Cerebellar nuclear complex (tissue), 1 donor: ENCODE measurements around the gene CRYAA.
"Not testable (repeated sequence)": the region's sequence is repeated elsewhere in the genome, so short reads cannot be mapped to it uniquely, and the experiment has no call there.

ENCODE experiments used
- DNase-seq, 2 experiments: peaks; one replicate each; lab custom pipeline; 2025; lab: John Stamatoyannopoulos, UW

The CRYAA gene

GRCh38 chr21:43168708-43169107, at the start of gene CRYAA:
TSS of gene CRYAA (plus strand) at chr21:43169008. CDS start at chr21:43169100, 92 bp downstream.
- not testable (repeated sequence) for DNase-seq

GRCh38 chr21:43130094-43130493, 38.7 kb upstream of the CRYAA start:
- DNase-seq = not testable (repeated sequence)

DNA sequence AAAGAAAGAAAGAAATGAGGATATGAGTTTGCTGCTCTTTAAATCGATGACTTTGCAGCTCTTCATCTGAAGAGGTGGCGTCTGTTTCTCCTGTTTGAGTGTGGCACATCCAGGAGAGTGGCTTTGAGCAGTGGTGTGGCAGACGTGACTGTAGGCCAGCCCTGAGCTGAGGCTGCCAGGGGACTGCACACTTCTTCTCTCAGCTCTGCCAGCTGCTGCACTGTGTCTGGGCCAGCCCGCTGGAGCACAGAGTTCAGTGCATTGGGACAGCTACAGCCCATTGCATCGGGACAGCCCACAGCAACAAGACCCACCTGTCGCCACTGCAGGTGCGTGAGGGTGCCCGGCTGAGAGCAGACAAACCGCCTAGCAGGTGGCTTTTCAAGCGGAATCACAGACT, 34.3 kb upstream of the CRYAA start:
- not testable (repeated sequence) for DNase-seq

- DNase-seq = not testable (repeated sequence)
Measured at GRCh38 chr21:43138944-43139343, 29.9 kb upstream of the CRYAA start.

DNA sequence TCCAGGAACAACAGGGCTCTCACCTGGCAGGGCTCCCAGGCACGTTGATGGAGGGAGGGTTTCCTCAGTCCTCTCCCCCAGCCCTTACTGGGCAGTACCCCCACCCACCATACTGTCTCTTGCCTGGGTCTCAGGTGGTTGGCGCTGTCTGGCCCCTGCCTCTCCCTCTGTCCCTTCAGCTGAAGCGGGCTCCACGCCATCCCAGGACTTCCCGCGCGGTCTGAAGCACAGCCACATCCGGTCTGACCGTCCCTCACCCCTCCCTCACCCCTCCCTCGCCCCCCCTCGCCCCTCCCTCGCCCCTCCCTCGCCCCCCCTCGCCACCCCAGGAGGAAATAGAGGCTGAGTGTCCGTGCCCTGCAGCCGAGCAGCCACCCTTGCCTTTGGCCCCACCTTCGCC, 27.4 kb upstream of the CRYAA start:
- DNase-seq = not testable (repeated sequence)

- not testable (repeated sequence) for DNase-seq
Measured at GRCh38 chr21:43146637-43147036, 22.2 kb upstream of the CRYAA start.

- not testable (repeated sequence) for DNase-seq
Measured at GRCh38 chr21:43147999-43148398, 20.8 kb upstream of the CRYAA start.

GRCh38 chr21:43149344-43149743, 19.5 kb upstream of the CRYAA start:
- DNase-seq = not testable (repeated sequence)

DNA sequence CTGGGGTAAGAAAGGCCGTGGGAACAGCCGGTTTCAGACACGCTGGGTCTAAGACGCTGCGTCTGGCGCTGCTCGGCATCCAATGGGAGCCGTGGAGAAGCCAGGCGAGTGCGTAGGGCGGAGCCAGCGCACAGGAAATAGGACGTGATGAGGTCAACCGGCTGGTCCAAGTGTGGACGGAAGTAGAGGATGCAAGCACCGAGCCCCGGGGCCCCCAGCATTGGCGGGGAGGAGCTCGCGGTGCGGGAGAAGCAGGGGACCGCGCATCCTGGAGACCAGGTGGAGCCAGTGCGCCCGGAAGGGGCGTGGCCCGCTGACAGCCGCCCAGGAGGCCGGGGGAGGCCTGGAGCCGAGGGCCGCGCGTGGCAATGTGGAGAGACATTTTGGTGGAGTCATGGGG, 15.2 kb upstream of the CRYAA start:
- not testable (repeated sequence) for DNase-seq

- not testable (repeated sequence) for DNase-seq
Measured at GRCh38 chr21:43159279-43160175, 9.3 kb upstream of the CRYAA start.

- not testable (repeated sequence) for DNase-seq
Measured at GRCh38 chr21:43161826-43162707, 6.7 kb upstream of the CRYAA start.

- not testable (repeated sequence) for DNase-seq
Measured at GRCh38 chr21:43162708-43163205, 6.1 kb upstream of the CRYAA start.

DNA sequence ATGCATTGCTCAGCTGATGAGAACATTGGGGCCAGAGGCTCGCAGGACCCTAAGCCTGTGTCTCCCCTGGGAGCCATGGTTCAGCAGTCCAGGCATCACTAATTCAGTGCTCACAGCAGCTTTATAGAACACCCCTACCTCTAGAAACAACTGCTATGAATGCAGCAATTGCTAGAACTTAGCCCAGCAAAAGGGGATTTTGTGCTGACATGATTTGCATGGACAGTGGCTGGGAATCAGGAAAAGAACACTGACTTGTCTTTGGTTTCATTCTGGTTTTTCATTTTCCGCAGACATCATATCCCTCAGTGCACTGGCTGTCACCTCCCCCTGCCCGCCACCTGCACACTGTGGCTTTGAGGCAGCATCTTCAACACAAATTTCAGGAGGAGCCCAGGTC, 4.0 kb upstream of the CRYAA start:
- DNase-seq = not testable (repeated sequence)

GRCh38 chr21:43165734-43166133, 3.1 kb upstream of the CRYAA start:
- DNase-seq = not testable (repeated sequence)

DNA sequence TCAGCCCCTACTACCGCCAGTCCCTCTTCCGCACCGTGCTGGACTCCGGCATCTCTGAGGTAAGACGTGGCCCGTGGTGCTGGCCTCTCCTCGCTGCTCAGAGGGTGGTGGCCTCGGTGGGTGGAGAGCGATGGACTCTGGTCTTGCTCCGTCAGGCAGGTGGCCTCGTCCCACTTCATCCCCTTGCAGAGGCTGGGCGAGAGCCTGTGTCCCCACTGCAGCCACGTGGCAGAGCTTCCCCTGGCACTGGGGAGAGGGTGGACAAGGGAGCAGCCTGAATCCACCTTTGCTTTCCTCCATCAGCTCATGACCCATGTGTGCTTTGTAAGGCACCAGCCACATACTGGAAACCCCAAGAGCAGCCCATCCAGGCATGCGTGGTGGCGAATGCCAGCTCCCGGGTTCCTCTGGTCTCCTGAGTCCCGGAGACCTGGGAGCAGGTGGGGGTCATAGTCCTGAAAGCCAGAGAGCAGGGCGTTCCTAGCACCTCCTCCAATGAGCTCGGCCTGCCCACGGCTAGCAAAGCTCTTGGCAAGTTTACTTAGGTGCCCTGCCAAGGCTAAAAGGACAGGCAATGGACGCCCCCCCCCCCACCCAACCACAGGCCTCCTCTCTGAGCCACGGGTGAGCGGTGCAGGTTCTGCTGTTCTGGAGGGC, 550 bp downstream of the CRYAA start:
- not testable (repeated sequence) for DNase-seq

DNA sequence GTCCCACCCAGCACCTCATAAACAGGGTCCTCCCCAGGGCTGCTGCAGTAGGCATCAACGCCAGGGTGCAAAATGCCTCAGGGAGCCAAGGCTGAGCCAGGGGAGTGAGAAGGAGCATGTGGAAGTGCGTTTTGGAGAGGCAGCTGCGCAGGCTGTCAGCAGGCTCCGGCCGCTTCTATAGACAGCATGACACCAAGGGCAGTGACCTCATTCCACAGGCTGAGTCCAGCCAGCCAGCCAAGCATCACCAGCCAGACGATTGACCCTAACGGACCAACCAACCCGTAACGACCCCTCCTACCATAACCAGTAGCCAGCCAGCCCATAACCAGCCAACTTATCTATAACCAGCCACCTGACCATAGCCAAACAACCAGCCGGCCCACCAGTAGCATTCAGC, 1.1 kb downstream of the CRYAA start:
- DNase-seq = not testable (repeated sequence)

DNA sequence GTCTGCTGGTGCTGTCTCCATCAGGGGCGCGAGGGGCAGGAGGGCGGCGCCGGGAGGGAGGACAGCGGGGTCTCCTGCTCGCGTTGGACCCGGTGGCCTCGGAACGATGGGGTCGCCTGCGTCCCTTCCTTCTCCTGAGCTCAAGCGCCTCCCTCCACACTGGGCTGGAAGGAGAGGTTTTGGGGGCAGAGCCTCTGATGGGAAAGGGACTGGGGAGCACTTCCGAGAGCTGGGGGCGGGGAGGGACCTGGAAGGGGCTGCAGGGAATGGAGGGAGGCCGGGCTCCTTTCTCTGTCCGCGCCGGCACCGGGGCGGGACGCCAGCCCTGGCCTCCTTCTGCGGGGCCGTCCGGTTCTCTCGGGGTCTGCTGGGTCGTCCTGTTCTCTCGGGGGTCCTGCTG, 4.0 kb downstream of the CRYAA start:
- DNase-seq = not testable (repeated sequence)

DNA sequence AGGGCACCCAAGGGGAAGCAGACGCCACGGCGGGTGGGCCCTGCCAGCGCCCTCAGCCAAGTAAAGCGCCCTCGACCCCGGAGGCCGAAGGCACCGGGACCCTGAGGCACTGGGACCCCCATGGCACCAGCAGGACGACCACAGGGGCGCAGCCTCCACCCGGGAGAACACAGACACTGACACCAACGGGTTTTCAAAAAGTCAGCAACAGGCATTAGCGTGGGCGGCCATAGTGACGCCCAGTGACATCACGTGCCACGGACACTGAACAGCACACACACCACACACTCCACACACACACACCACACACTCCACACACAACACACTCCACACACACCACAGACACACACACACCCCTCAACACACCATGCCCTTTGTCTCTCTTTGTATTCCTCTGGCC, 4.6 kb downstream of the CRYAA start:
- DNase-seq = not testable (repeated sequence)

GRCh38 chr21:43173930-43174329, 5.1 kb downstream of the CRYAA start:
- DNase-seq = not testable (repeated sequence)

GRCh38 chr21:43174998-43175397, 6.2 kb downstream of the CRYAA start:
- DNase-seq = not testable (repeated sequence)

DNA sequence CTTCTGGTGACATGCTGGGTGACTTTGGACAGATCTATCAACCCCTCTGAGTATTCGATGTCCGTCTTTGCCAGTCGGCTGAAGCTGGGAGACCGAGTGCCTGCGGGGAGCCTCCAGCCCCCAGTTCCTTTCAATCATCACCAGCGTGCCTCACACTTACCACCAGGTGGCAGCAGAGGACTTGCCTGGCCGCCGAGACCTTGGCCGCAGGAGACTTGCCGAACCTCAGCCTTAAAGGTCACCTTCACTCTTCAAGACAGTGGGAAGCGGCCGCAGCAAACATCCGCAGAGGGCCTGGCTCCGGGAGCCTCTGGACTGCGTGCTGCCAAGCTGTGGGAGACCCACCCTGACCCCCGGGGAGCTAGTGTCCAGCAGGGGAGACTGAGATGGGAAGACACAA, 7.8 kb downstream of the CRYAA start:
- not testable (repeated sequence) for DNase-seq
